IPS-NIHi7 (cell line): ENCODE data around the gene OR52K1.
"Not testable (repeated sequence)": the region's sequence is repeated elsewhere in the genome, so short reads cannot be mapped to it uniquely, and the experiment has no call there.

Source experiments
- DNase-seq: peaks from one replicate; pipeline ENCODE4 v3.0.0; 2012; ENCODE audit warnings: mixed read lengths; ENCODE audit errors: extremely low spot score

Gene OR52K1

GRCh38 chr11:4491878-4492606, 9.6 kb downstream of the OR52K1 start:
- DNase-seq: no peak

DNA sequence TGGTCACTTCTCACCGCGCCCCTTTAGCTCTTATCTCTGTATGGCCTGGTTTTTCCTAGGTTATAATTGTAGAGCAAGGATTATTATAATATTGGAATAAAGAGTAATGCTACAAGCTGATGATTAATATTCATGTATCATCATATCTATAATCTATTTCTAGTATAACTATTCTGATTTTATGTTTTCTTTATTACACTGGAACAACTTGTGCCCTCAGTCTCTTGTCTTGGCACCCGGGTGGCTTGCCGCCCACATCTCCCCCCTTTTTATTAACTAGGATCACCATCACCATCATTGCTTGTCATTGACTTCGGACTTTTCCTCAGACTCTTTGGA, 11.0 kb downstream of the OR52K1 start:
- DNase-seq: no peak

GRCh38 chr11:4495487-4495886, 13.0 kb downstream of the OR52K1 start:
- no peak for DNase-seq

DNA sequence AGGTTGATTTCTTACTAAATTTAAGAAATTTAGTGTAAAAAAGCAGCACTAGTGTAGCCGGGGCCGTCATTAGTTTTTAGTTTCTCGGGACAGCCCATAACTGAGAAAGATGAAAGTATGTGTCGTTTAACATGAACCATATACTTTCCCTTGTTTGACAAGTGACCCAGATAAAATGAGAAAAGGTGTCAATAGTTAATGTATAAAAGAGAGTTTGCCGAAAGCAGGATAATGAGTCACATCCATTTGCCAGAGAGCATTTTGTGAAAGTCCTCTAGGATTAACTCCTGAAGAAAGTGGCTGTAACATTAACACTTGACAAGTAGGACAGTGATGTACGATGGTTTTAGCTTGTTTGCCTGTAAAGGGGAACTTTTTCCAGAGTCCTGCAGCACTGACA, 13.5 kb downstream of the OR52K1 start:
- no peak for DNase-seq

DNA sequence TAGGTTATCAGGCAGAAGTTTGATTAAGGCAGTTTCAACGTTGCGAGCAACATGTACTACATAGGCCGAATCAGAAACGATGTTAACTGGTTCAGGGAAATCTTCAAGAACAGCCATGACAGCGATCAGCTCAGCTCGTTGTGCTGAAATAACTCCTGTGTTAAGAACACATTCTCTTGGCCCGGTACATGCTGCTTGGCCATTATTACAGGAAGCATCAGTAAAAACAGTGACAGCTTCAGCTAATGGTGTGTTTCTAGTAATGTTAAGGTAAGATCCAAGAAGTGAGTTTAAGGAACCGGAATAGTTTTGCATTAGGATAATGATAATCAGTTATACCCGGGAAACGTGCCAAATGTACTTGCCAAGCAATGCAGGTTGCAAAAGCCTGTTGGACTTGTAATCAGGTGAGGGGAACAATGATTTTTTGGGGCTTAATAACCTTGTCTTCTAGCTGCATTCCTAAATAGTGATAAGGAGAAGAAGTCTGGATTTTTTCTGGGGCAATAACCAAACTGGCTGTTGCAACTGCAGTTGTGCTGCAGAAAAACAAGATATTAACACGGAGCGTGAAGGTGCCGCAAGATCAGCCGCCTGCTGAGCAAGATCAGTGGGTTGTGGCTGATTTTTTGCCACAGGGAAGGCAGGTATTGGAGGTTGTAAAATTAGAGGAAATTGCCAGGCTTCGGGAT, 14.3 kb downstream of the OR52K1 start:
- DNase-seq: no peak

DNA sequence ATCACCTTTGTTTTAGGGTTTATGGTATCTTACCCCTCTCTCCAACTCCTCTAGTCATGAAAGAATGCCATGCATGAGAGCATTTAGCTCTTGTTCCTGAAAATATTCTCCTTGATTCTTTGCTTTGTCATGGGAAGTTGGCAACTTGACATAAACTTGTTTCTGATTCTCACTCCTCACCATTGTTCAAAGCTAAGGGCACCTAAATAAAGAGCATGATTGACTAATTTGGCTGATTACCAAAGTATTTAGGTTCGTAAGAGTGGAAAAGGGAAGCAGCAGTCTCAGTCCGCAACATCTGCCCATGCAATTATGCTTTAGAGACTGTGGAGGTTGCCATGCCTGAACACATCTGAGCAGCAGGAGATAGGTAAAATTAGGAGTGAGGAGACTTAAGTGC, 26.4 kb downstream of the OR52K1 start:
- no peak for DNase-seq

DNA sequence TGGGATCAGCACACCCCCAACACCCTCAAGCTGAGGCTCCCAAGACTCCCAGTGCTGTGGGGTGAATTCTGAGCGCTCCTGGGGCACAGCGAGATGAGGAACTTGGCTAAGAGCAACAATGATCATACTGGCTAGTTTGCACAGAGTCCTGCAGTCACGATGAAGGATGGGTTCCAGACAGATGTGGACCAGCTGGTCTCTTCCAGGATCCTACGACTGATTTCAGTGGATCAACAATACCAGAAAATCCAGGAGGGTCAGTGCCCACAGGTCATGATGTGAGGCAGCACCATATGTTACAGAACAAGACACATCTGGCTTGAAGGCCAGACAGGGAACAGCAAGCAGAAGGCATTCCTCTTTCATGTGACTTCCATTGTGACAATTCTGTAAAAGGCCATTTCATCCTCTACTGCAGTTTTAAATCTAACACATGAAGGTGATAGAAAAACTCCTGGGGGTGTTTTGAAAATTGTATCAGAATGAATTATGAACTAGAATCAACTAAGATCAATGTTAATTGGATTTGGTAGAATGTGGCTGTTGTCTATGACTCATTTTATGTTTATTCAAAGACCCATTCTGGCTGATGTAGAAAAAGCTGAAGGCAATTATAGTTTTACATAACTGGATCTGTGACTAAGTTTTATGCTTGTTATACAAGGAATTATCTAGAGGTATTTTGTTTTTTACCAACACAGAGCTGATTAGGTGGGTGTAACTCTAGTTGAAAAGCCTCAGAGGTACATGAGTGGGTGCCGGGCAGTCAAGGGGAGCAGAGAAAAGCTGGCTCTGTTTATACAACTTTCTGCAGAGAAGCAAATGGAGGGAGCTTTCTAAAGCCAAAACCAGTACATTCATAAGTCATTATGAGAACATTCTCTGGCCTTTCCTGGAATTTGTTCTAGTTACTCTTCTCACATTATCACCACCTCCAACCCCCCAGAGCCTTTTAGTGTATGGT, 29.1 kb downstream of the OR52K1 start:
- no peak for DNase-seq

DNA sequence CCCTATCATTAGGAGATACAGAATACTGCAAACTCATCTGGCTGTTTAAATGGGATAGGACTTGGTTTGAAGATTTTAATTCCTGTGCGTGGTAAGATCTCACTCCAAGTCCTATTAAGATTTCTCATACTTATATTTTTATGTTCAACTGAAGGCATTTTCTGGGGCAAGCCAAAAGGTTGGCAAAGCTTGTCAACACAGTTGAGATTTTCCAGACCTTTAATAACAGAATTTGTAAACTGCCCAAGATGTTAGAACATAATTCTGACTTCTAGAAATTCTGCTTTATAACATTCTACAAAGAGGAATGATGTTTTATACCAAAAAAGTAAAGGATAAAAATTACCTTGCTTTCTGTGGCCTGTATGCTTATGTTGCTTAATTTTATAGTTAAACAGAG, 31.8 kb downstream of the OR52K1 start:
- DNase-seq: no peak

DNA sequence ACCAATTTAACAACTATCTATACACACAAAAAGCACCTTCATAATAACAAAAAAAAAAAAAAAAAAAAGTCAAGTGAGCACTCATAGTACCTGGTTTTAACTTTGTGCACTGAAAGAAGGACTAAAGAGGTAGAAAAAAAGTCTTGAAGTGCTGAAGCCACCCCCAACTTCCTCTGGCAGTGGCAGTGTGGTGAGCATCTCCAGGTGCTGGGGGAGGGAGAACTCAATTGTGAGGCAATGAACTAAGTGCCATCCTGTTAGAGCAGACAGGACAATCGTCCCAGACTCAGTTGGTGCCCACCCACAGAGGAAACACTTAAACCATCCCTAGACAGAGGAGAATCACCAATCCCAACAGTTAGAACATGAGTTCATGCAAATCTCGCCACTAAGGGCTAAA, 39.9 kb downstream of the OR52K1 start:
- no peak for DNase-seq

DNA sequence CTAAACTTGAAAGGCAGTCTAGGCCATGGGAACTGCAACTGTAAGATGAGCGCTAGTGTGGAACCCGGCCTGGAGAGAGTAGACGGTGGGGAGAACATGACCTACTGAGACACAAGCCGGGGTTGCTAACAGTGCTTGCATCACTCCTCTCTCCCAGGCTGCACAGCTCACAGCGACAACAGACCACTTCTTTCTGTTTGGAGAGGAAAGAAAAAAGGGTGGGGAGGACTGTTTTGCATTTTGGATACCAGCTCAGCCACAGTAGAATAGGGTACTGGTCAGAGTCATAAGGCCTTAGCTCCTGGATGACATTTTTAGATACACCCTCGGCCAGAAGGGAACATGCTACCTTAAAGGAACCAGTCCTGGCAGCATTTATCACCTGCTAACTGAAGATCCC, 40.3 kb downstream of the OR52K1 start:
- DNase-seq: no peak

DNA sequence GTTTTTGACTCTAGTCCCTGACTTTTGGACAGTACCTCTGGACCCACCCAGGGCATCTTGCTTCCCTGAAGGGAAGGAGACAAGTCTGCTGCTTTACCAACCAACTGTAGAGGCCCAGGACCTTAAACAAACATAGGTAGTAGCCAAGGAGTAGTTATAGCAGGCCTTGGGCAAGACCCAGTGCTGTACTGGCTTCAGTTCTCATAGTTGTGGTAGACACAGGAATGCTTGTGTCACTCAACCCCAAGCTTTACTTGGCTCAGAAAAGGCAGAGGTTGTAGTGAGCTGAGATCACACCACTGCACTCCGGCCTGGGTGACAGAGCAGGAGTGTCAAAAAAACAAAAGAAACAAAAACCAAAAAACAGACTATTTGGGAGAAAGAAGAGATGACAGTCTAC, 41.2 kb downstream of the OR52K1 start:
- DNase-seq: no peak

GRCh38 chr11:4527926-4528325, 45.5 kb downstream of the OR52K1 start:
- no peak for DNase-seq

DNA sequence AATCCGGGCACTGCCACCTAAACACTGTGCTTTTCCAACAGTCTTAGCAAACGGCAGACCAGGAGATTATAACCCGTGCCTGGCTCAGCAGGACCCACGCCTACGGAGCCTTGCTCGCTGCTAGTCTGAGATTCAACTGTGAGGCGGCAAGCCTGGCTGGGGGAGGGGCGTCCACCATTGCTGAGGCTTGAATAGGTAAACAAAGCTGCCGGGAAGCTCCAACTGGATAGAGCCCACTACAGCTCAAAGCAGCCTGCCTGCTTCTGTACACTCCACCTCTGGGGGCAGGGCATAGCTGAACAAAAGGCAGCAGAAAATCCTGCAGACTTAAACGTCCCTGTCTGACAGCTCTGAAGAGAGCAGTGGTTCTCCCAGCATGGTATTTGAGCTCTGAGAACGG, 49.2 kb downstream of the OR52K1 start:
- not testable (repeated sequence) for DNase-seq

GRCh38 chr11:4539603-4540219, 57.3 kb downstream of the OR52K1 start:
- peak; percentile 73 for DNase-seq

- no peak for DNase-seq
Measured at GRCh38 chr11:4541071-4541470, 58.6 kb downstream of the OR52K1 start.
